DMS153 (cell line): ENCODE data around the gene EAF1.
"Not testable (repeated sequence)": the region's sequence is repeated elsewhere in the genome, so short reads cannot be mapped to it uniquely, and the experiment has no call there.

Source experiments
- DNase-seq: peaks from one replicate; lab custom pipeline; 2025; lab: John Stamatoyannopoulos, UW

The EAF1 gene

GRCh38 chr3:15452156-15452555, 24.8 kb downstream of the EAF1 start:
- no peak for DNase-seq

- no peak for DNase-seq
These were observed 25.6 kb downstream of the EAF1 start for GRCh38 chr3:15452961-15453360.

GRCh38 chr3:15453501-15453900, 26.1 kb downstream of the EAF1 start:
- no peak for DNase-seq

- no peak for DNase-seq
These were observed 26.7 kb downstream of the EAF1 start for GRCh38 chr3:15453991-15454625.

- no peak for DNase-seq
These were observed 27.6 kb downstream of the EAF1 start for GRCh38 chr3:15454965-15455364.

- no peak for DNase-seq
These were observed 28.4 kb downstream of the EAF1 start for GRCh38 chr3:15455756-15456155.

- no peak for DNase-seq
These were observed 28.9 kb downstream of the EAF1 start for GRCh38 chr3:15456321-15456720.

- DNase-seq: not testable (repeated sequence)
These were observed 29.5 kb downstream of the EAF1 start for GRCh38 chr3:15456915-15457314.

GRCh38 chr3:15458212-15458780, 30.9 kb downstream of the EAF1 start:
- DNase-seq: no peak

- DNase-seq: no peak
These were observed 33.6 kb downstream of the EAF1 start for GRCh38 chr3:15460891-15461531.

GRCh38 chr3:15462451-15462850, 35.1 kb downstream of the EAF1 start:
- no peak for DNase-seq

- no peak for DNase-seq
These were observed 38.6 kb downstream of the EAF1 start for GRCh38 chr3:15465876-15466585.

GRCh38 chr3:15467227-15468181, 40.1 kb downstream of the EAF1 start:
- no peak for DNase-seq

GRCh38 chr3:15470261-15470660, 42.9 kb downstream of the EAF1 start:
- DNase-seq: no peak

GRCh38 chr3:15470849-15471248, 43.5 kb downstream of the EAF1 start:
- DNase-seq: no peak

GRCh38 chr3:15471861-15472260, 44.5 kb downstream of the EAF1 start:
- no peak for DNase-seq

GRCh38 chr3:15475161-15475560, 47.8 kb downstream of the EAF1 start:
- no peak for DNase-seq

GRCh38 chr3:15476378-15476777, 49.0 kb downstream of the EAF1 start:
- DNase-seq: no peak

GRCh38 chr3:15477951-15478639, 50.7 kb downstream of the EAF1 start:
- no peak for DNase-seq

- no peak for DNase-seq
These were observed 51.2 kb downstream of the EAF1 start for GRCh38 chr3:15478640-15478979.
